Measurements from ENCODE around the gene RCOR1. TPM values are rescaled to one million over a fixed set of nuclear protein-coding genes. Genes with fewer than 3 reads are reported as not detected.

The RCOR1 gene
- total and polyA plus RNA-seq, 9 donors, result 7.2 to 22.3 (median 18.3) TPM

Small RNA genes lying within 50 kb of the gene (small RNA-seq; reads per million reads assigned to genes)
- gene RF00019, result not detected
- not detected for gene RN7SL546P

Other genes with a start within 250 kb of the RCOR1 start
- 10 to 100 TPM; 14.6 to 36.8 (median 26.6) TPM for gene CINP, start 229.8 kb upstream of the RCOR1 start, total RNA-seq
- gene CINP, start 229.8 kb upstream of the RCOR1 start, polyA plus RNA-seq, result 10 to 100 TPM; 28.4 to 59.9 TPM
- 10 to 100 TPM; 13.6 to 29.3 (median 26.1) TPM for gene TECPR2, start 229.7 kb upstream of the RCOR1 start, total RNA-seq
- 10 to 100 TPM in 1 of 2 donors, 1 to 10 TPM in 1; 8.6 to 12.7 TPM for gene TECPR2, start 229.7 kb upstream of the RCOR1 start, polyA plus RNA-seq
- gene ANKRD9, start 82.9 kb upstream of the RCOR1 start, total RNA-seq, result 10 to 100 TPM; 13.7 to 48.1 (median 20.9) TPM
- gene ANKRD9, start 82.9 kb upstream of the RCOR1 start, polyA plus RNA-seq, result 1 to 10 TPM; 2.2 to 6.7 TPM
- 10 to 100 TPM in 5 of 7 donors, 1 to 10 TPM in 2; 6.3 to 17.0 (median 15.5) TPM for gene TRAF3, start 184.8 kb downstream of the RCOR1 start, total RNA-seq
- 1 to 10 TPM; 2.9 to 7.1 TPM for gene TRAF3, start 184.8 kb downstream of the RCOR1 start, polyA plus RNA-seq

All from ovary (tissue), 9 donors.